Measurements from ENCODE around the gene GPR22. TPM values are rescaled to one million over a fixed set of nuclear protein-coding genes. Genes with fewer than 3 reads are reported as not detected.

Gene GPR22, protein sequence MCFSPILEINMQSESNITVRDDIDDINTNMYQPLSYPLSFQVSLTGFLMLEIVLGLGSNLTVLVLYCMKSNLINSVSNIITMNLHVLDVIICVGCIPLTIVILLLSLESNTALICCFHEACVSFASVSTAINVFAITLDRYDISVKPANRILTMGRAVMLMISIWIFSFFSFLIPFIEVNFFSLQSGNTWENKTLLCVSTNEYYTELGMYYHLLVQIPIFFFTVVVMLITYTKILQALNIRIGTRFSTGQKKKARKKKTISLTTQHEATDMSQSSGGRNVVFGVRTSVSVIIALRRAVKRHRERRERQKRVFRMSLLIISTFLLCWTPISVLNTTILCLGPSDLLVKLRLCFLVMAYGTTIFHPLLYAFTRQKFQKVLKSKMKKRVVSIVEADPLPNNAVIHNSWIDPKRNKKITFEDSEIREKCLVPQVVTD
- under 0.01 TPM in 1 of 2 replicates, not detected in the other for total RNA-seq

DNA sequence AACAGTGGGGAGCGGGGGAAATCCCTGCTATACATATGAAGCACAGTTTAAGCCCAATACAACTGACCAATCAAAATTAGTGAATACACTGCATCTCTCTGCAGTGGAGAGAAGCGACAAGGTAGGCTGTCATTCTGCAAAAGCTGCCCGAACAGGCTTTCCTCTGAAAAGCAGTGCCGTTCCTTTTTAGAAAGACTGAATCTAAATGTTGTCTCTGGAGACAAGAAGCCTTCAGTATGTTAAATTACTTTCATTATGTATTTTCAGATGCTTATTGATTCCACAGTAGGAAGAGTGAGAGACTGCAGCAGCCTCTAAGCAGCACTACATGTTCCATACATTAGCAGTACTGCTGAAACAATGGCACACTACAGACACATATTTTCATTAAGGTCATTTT lies at the start of gene GPR22:
Gene GPR22, plus strand, starts transcription at position 129 of the 400 bp plus-strand sequence. CDS start 4,004 bp downstream, outside the sequence.

Other genes starting within 250 kb of the GPR22 start
- gene COG5, start 93.9 kb downstream of the GPR22 start, total RNA-seq, result 29.7 and 31.9 TPM in 2 replicates
- 6.2 and 8.1 TPM in 2 replicates for gene DUS4L, start 93.9 kb downstream of the GPR22 start, total RNA-seq
- 64.4 and 77.5 TPM in 2 replicates for gene BCAP29, start 110.2 kb downstream of the GPR22 start, total RNA-seq
- gene SLC26A4, start 190.8 kb downstream of the GPR22 start, total RNA-seq, result 1.7 and 10.2 TPM in 2 replicates

Data from regular cardiac myocyte (primary cell).